ENCODE measurements around the gene ZFYVE9. TPM values are rescaled to one million over a fixed set of nuclear protein-coding genes. Genes with fewer than 3 reads are reported as not detected.

Gene ZFYVE9
- total RNA-seq, 1 experiment from 2014 or later: 28.4 TPM

DNA sequence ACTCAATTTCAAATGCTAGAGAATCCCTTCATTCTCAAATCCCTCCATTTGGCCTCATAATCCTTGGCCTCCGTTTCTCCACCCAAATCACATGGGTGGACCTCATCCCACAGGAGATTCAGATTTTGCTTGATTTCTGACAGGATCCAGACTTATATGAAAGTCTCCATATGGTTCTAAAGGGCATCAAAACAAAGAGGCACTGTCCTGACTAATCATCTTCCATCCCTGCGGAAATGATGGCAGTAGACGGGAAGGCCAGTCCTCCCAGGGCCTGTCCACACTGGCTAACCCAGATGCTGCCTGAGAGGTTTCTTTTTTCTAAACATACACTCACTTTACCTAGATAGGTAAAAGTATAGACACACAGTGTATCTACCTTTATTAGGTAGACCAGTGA lies 243.5 kb downstream of the ZFYVE9 start:
- TF ChIP-seq CTCF (conservative IDR thresholded peaks at IDR 0.05): no peak
- no peak overlapping the region for H3K14ac ChIP-seq (ENCODE audit: insufficient read depth, low read length)
- Mint-ChIP-seq H3K4me1 (no peaks in the 10 kb centered on the region), H3K27ac (no peak overlapping the region; a peak in 1 of 7 replicates), H3K9me3 (no peaks in the 10 kb centered on the region), H3K36me3 (ENCODE audit: insufficient read depth in 1 of 3, low read depth in 3 of 3) (peaks cover 60 to 95% (median 86%) of the 10 kb centered on the region in 3 experiments), H3K4me3 (no peak overlapping the region), H3K27me3 (ENCODE audit: low read depth) (no peaks in the 10 kb centered on the region)
- no peak overlapping the region for H3K18ac ChIP-seq (ENCODE audit: insufficient read length, low read depth, low read length)
- no peak overlapping the region for H2BK20ac ChIP-seq (ENCODE audit: low read depth, low read length, poor library complexity, severe bottlenecking)
- H2BK12ac ChIP-seq (ENCODE audit: insufficient read length, low read depth, low read length): no peak overlapping the region
- H3K9me3 ChIP-seq (ENCODE audit: control insufficient read depth, low read depth, low read length): no peaks in the 10 kb centered on the region
- H3K4me2 ChIP-seq (ENCODE audit: insufficient read depth, insufficient read length, low read length): no peak overlapping the region
- no peaks in the 10 kb centered on the region for H3K79me2 ChIP-seq (ENCODE audit: insufficient read depth, low read length)
- H4K91ac ChIP-seq (ENCODE audit: insufficient read length, low read depth, low read length): no peak overlapping the region
- no peaks in the 10 kb centered on the region for H3K79me1 ChIP-seq (ENCODE audit: insufficient read depth, low read depth, low read length, poor library complexity, severe bottlenecking)
- no peak overlapping the region for H4K8ac ChIP-seq (replicated peaks; ENCODE audit: insufficient read length, low read depth, low read length)
- H2AK5ac ChIP-seq (ENCODE audit: insufficient read length, low read length): no peak overlapping the region
- no peak overlapping the region for H2BK5ac ChIP-seq (ENCODE audit: insufficient read length, low read length)
- no peak overlapping the region for H3K23ac ChIP-seq (ENCODE audit: insufficient read length, low read depth, low read length)
- no peak overlapping the region for H2BK15ac ChIP-seq (ENCODE audit: low read depth, low read length)
- H3K27ac ChIP-seq (ENCODE audit: insufficient read length, low read depth, low read length): no peak overlapping the region
- no peak for DNase-seq
- no peak overlapping the region for H4K5ac ChIP-seq (ENCODE audit: insufficient read length, low read depth, low read length)
- H3K9ac ChIP-seq (ENCODE audit: extremely low read depth, insufficient read length, low read length): no peak overlapping the region
- H3K23me2 ChIP-seq (ENCODE audit: insufficient read length, low read depth, low read length, poor library complexity, severe bottlenecking): no peaks in the 10 kb centered on the region
- no peaks in the 10 kb centered on the region for H3K4me1 ChIP-seq (ENCODE audit: insufficient read depth, low read length)
- no peak overlapping the region for H3K4ac ChIP-seq (ENCODE audit: low read depth, low read length)
- no peak overlapping the region for H2AFZ ChIP-seq (ENCODE audit: low read length)
- no peaks in the 10 kb centered on the region for H3K27me3 ChIP-seq (ENCODE audit: insufficient read depth, low read length)
- H2BK120ac ChIP-seq (ENCODE audit: low read depth, low read length, poor library complexity, severe bottlenecking): no peak overlapping the region
- no peak overlapping the region for H3K56ac ChIP-seq (ENCODE audit: insufficient read length, low read depth, low read length)
- no CpG with 5 or more reads among the region's 3 CpGs for WGBS (ENCODE audit: extremely low coverage, insufficient read length, low lambda C conversion rate)
- H4K20me1 ChIP-seq (ENCODE audit: control insufficient read depth, insufficient read depth, insufficient read length): no peaks in the 10 kb centered on the region
- no peak overlapping the region for H3T11ph ChIP-seq (ENCODE audit: low read length)
